Measurements from ENCODE around the gene COG2. TPM values are rescaled to one million over a fixed set of nuclear protein-coding genes. Genes with fewer than 3 reads are reported as not detected.

Gene COG2
- total and polyA plus RNA-seq, 2 of the 13 experiments (the other 11 are each of a cell fraction or from before 2014, with no cell fraction given), result 16.8 to 36.3 TPM

- peak; percentile 86; the same call in 1 of the 2 replicates for TF ChIP-seq ARID4A (CRISPR knock-in tag; IDR thresholded peaks at IDR 0.05; ENCODE audit: borderline replicate concordance)
- no peak for TF ChIP-seq ZNF138 (CRISPR knock-in tag; IDR thresholded peaks at IDR 0.05; ENCODE audit: low read depth)
- TF ChIP-seq ZNF142 (CRISPR knock-in tag; IDR thresholded peaks at IDR 0.05), result no peak
- TF ChIP-seq ZBTB46 (CRISPR knock-in tag; IDR thresholded peaks at IDR 0.05; ENCODE audit: borderline replicate concordance), result no peak
- TF ChIP-seq MTF2 (CRISPR knock-in tag; IDR thresholded peaks at IDR 0.05; ENCODE audit: borderline replicate concordance), result no peak
- TF ChIP-seq KLF16 (CRISPR knock-in tag; IDR thresholded peaks at IDR 0.05), result peak in 1 of 2 experiments; percentile 93; a peak in 2 of 4 replicates
- no peak for TF ChIP-seq RBAK (CRISPR knock-in tag; IDR thresholded peaks at IDR 0.05)
- TF ChIP-seq ZNF468 (CRISPR knock-in tag; IDR thresholded peaks at IDR 0.05), result no peak
- no peak for TF ChIP-seq CBX2 (IDR thresholded peaks at IDR 0.05; ENCODE audit: low read depth, low read length)
- TF ChIP-seq CBX2 (CRISPR knock-in tag; IDR thresholded peaks at IDR 0.05; ENCODE audit: low read depth), result no peak
- peak; percentile 85; the same call in 1 of the 2 replicates for TF ChIP-seq KDM5B (CRISPR knock-in tag; IDR thresholded peaks at IDR 0.05; ENCODE audit: borderline replicate concordance)
- no peak for TF ChIP-seq PRPF4 (IDR thresholded peaks at IDR 0.05; ENCODE audit: low read depth, low read length, poor library complexity, severe bottlenecking)
- no peak for TF ChIP-seq ZNF572 (CRISPR knock-in tag; IDR thresholded peaks at IDR 0.05)
- TF ChIP-seq SNAI1 (CRISPR knock-in tag; IDR thresholded peaks at IDR 0.05; ENCODE audit: borderline replicate concordance), result peak; percentile 93; the same call in 1 of the 2 replicates
- no peak for TF ChIP-seq BRCA1 (CRISPR knock-in tag; IDR thresholded peaks at IDR 0.05)
- peak; percentile 32 for TF ChIP-seq ZNF589 (CRISPR knock-in tag; conservative IDR thresholded peaks at IDR 0.05)
- TF ChIP-seq NKX3-1 (CRISPR knock-in tag; IDR thresholded peaks at IDR 0.05), result peak; percentile 73; the same call in 1 of the 2 replicates
- peak; percentile 82 for TF ChIP-seq HMG20B (CRISPR knock-in tag; conservative IDR thresholded peaks at IDR 0.05)
Measured at GRCh38 chr1:230728710-230729392, 86.6 kb downstream of the COG2 start (continued).
